Mesenchymal stem cell (in vitro differentiated cells and primary cell): ENCODE measurements around the gene DDIT4.

Source experiments
- DNase-seq: peaks from one replicate; pipeline ENCODE4 v3.0.0-alpha.2; 2013
- H2AFZ ChIP-seq: one replicate; pipeline ENCODE4 v1.6.1; 2013; ENCODE audit warnings: low read depth, mild to moderate bottlenecking, control low read depth, inconsistent platforms, low read length, moderate library complexity
- H2AK5ac ChIP-seq: 2 replicates; pipeline ENCODE4 v1.6.1; 2013; ENCODE audit warnings: low read length, moderate library complexity, mild to moderate bottlenecking, inconsistent platforms; ENCODE audit not compliant: severe bottlenecking
- H2BK120ac ChIP-seq: one replicate; pipeline ENCODE4 v1.6.1; 2013; ENCODE audit warnings: low read depth, mild to moderate bottlenecking, inconsistent platforms, low read length, moderate library complexity
- H2BK12ac ChIP-seq, 2 experiments: one replicate each; pipeline ENCODE4 v1.6.1; 2013; ENCODE audit warnings: inconsistent platforms in 2 of 2, low read length in 2 of 2, mild to moderate bottlenecking in 2 of 2, moderate library complexity in 2 of 2, control low read depth in 1 of 2
- H2BK15ac ChIP-seq: one replicate; pipeline ENCODE4 v1.6.1; 2013; ENCODE audit warnings: mild to moderate bottlenecking, low read depth, inconsistent platforms; ENCODE audit not compliant: poor library complexity, severe bottlenecking
- H2BK5ac ChIP-seq: 2 replicates; pipeline ENCODE4 v1.6.1; 2013; ENCODE audit warnings: low read depth, mild to moderate bottlenecking, low read length, control low read depth, inconsistent platforms; ENCODE audit not compliant: poor library complexity, severe bottlenecking
- H3K14ac ChIP-seq, 2 experiments: one replicate each; pipeline ENCODE4 v1.6.1; 2013; ENCODE audit warnings: inconsistent platforms in 2 of 2, low read length in 2 of 2, control low read depth in 1 of 2, mild to moderate bottlenecking in 1 of 2, moderate library complexity in 1 of 2
- H3K18ac ChIP-seq, 2 experiments: one replicate each; pipeline ENCODE4 v1.6.1; 2013; ENCODE audit warnings: inconsistent platforms in 2 of 2, low read length in 2 of 2, control low read depth in 1 of 2, low read depth in 1 of 2, mild to moderate bottlenecking in 1 of 2
- H3K23ac ChIP-seq, 2 experiments: one replicate each; pipeline ENCODE4 v1.6.1; 2013; ENCODE audit warnings: inconsistent platforms in 2 of 2, low read length in 2 of 2, mild to moderate bottlenecking in 2 of 2, moderate library complexity in 2 of 2, control low read depth in 1 of 2
- H3K27ac ChIP-seq: 2 replicates; pipeline ENCODE4 v1.5.1; 2013; ENCODE audit warnings: mild to moderate bottlenecking, moderate library complexity, low read length, control low read depth, inconsistent platforms; ENCODE audit not compliant: poor library complexity, severe bottlenecking
- H3K27me3 ChIP-seq, 2 experiments: 2 replicates each; pipeline versions ENCODE4 v1.6.1 to v1.7.0; 2013; ENCODE audit warnings: low read length in 2 of 2, mild to moderate bottlenecking in 2 of 2, moderate library complexity in 2 of 2, control low read depth in 1 of 2, inconsistent platforms in 1 of 2; ENCODE audit not compliant: control insufficient read depth in 1 of 2, insufficient read depth in 1 of 2
- H3K36me3 ChIP-seq, 2 experiments: 2 replicates each; pipeline versions ENCODE4 v1.6.1 to v1.7.0; 2013; ENCODE audit warnings: low read length in 2 of 2, control low read depth in 1 of 2, inconsistent platforms in 1 of 2, low read depth in 1 of 2, mild to moderate bottlenecking in 1 of 2; ENCODE audit not compliant: insufficient read depth in 2 of 2, control insufficient read depth in 1 of 2
- H3K4ac ChIP-seq, 2 experiments: one replicate each; pipeline ENCODE4 v1.6.1; 2013; ENCODE audit warnings: inconsistent platforms in 2 of 2, low read length in 2 of 2, mild to moderate bottlenecking in 2 of 2, moderate library complexity in 2 of 2, control low read depth in 1 of 2, low read depth in 1 of 2
- H3K4me1 ChIP-seq: 2 replicates; pipeline ENCODE4 v1.6.1; 2013; ENCODE audit warnings: low read depth, low read length, control low read depth; ENCODE audit not compliant: control insufficient read depth, insufficient read depth
- H3K4me2 ChIP-seq: 2 replicates; pipeline ENCODE4 v1.6.1; 2013; ENCODE audit warnings: low read length, mild to moderate bottlenecking, inconsistent platforms; ENCODE audit not compliant: poor library complexity, severe bottlenecking
- H3K4me3 ChIP-seq, 2 experiments: 2 replicates each; pipeline versions ENCODE4 v1.5.1 to v1.7.0; 2013; ENCODE audit warnings: low read length in 2 of 2, mild to moderate bottlenecking in 2 of 2, control low read depth in 1 of 2, low read depth in 1 of 2; ENCODE audit not compliant: insufficient read depth in 1 of 2
- H3K79me1 ChIP-seq: replicated peaks from 2 replicates; pipeline ENCODE4 v1.6.1; 2013; ENCODE audit warnings: mild to moderate bottlenecking, control low read depth, low read length, inconsistent platforms; ENCODE audit not compliant: poor library complexity, severe bottlenecking
- H3K9ac ChIP-seq: 2 replicates; pipeline ENCODE4 v1.7.0; 2013; ENCODE audit warnings: mild to moderate bottlenecking, low read length, moderate library complexity
- H3K9me3 ChIP-seq: 2 replicates; pipeline ENCODE4 v1.7.0; 2013; ENCODE audit warnings: mild to moderate bottlenecking, low read length; ENCODE audit not compliant: control insufficient read depth
- H4K8ac ChIP-seq: one replicate; pipeline ENCODE4 v1.6.1; 2013; ENCODE audit warnings: inconsistent platforms, mild to moderate bottlenecking, low read length, moderate library complexity
- H4K91ac ChIP-seq: one replicate; pipeline ENCODE4 v1.6.1; 2013; ENCODE audit warnings: mild to moderate bottlenecking, low read length, inconsistent platforms
- WGBS: methylation state at CpG from one replicate; pipeline ENCODE4 v1.1.7; 2013; ENCODE audit warnings: mixed read lengths; 5-methylcytosine and 5-hydroxymethylcytosine counted together

The DDIT4 gene

GRCh38 chr10:72235544-72236279, 38.0 kb upstream of the DDIT4 start:
- 99% methylated on average over 4 of the region's 6 CpGs for WGBS
- Histone ChIP-seq H2BK5ac (no peak overlapping the region), H3K18ac (no peak overlapping the region), H3K4me1 (no peaks in the 10 kb centered on the region), H3K36me3 (peaks cover 30 to 41% of the 10 kb centered on the region in 2 experiments), H4K8ac (no peak overlapping the region), H3K27me3 (no peaks in the 10 kb centered on the region), H4K91ac (no peak overlapping the region), H2AFZ (no peak overlapping the region), H3K4ac (no peak overlapping the region), H3K23ac (no peak overlapping the region), H2BK12ac (no peak overlapping the region), H3K14ac (no peak overlapping the region), H2AK5ac (no peak overlapping the region), H3K79me1 (peaks cover 10% of the 10 kb centered on the region), H3K4me2 (no peak overlapping the region), H3K27ac (no peak overlapping the region), H2BK120ac (no peak overlapping the region), H3K9me3 (no peaks in the 10 kb centered on the region), H3K9ac (no peak overlapping the region), H2BK15ac (no peak overlapping the region), H3K4me3 (no peak overlapping the region)
- no peak for DNase-seq

GRCh38 chr10:72238392-72239175, 35.1 kb upstream of the DDIT4 start:
- Histone ChIP-seq H3K23ac (no peak overlapping the region), H2AFZ (no peak overlapping the region), H3K4me3 (no peak overlapping the region), H2AK5ac (peak overlapping the region; percentile 51), H4K8ac (no peak overlapping the region), H3K14ac (peak overlapping the region in 1 of 2 experiments; percentile 69), H3K27ac (no peak overlapping the region), H2BK120ac (no peak overlapping the region), H3K4ac (peak overlapping the region in 1 of 2 experiments; percentile 52), H3K4me1 (peaks cover 4% of the 10 kb centered on the region), H3K36me3 (peaks cover 17 to 24% of the 10 kb centered on the region in 2 experiments), H3K18ac (peak overlapping the region in 1 of 2 experiments; percentile 6), H4K91ac (no peak overlapping the region), H3K27me3 (no peaks in the 10 kb centered on the region), H3K9me3 (no peaks in the 10 kb centered on the region), H3K9ac (no peak overlapping the region), H3K4me2 (no peak overlapping the region), H2BK15ac (no peak overlapping the region), H2BK5ac (no peak overlapping the region), H3K79me1 (peaks cover 2% of the 10 kb centered on the region), H2BK12ac (peak overlapping the region in 1 of 2 experiments; percentile 82)
- 96% methylated on average over 11 of the region's 13 CpGs for WGBS
- no peak for DNase-seq

- no peak overlapping the region for H4K91ac ChIP-seq
- no peak overlapping the region for H3K9ac ChIP-seq
- H2AFZ ChIP-seq = no peak overlapping the region
- H3K27me3 ChIP-seq = no peaks in the 10 kb centered on the region
- no peak overlapping the region for H3K4ac ChIP-seq
- peaks cover 6% of the 10 kb centered on the region for H3K4me1 ChIP-seq
- no peak overlapping the region for H3K23ac ChIP-seq
- H3K18ac ChIP-seq = no peak overlapping the region
- H2AK5ac ChIP-seq = no peak overlapping the region
- H3K9me3 ChIP-seq = no peaks in the 10 kb centered on the region
- no peak overlapping the region for H4K8ac ChIP-seq
- H2BK12ac ChIP-seq = no peak overlapping the region
- H3K36me3 ChIP-seq = peaks cover 12 to 16% of the 10 kb centered on the region in 2 experiments
- no peak overlapping the region for H2BK120ac ChIP-seq
- H3K79me1 ChIP-seq = peaks cover 2% of the 10 kb centered on the region
- H3K27ac ChIP-seq = no peak overlapping the region
- no peak overlapping the region for H3K4me2 ChIP-seq
- WGBS = no CpG with 5 or more reads among the region's 1 CpG
- peak; percentile 48 for DNase-seq
- no peak overlapping the region for H3K4me3 ChIP-seq
- H3K14ac ChIP-seq = no peak overlapping the region
- H2BK15ac ChIP-seq = no peak overlapping the region
- no peak overlapping the region for H2BK5ac ChIP-seq
Measured at GRCh38 chr10:72239409-72239808, 34.3 kb upstream of the DDIT4 start.

- H2BK15ac ChIP-seq = no peak overlapping the region
Measured at GRCh38 chr10:72240371-72240770, 33.4 kb upstream of the DDIT4 start.

More at GRCh38 chr10:72240371-72240770, 33.4 kb upstream of the DDIT4 start:
- Histone ChIP-seq H3K9me3 (no peaks in the 10 kb centered on the region), H2AK5ac (no peak overlapping the region), H3K36me3 (peaks cover 4 to 10% of the 10 kb centered on the region in 2 experiments), H3K14ac (no peak overlapping the region), H2BK12ac (no peak overlapping the region), H3K4me2 (no peak overlapping the region), H3K23ac (no peak overlapping the region), H2AFZ (no peak overlapping the region), H3K27me3 (no peaks in the 10 kb centered on the region), H3K27ac (no peak overlapping the region), H3K9ac (no peak overlapping the region), H3K4me1 (peaks cover 8% of the 10 kb centered on the region), H3K4me3 (no peak overlapping the region), H2BK120ac (no peak overlapping the region), H3K79me1 (no peaks in the 10 kb centered on the region), H4K8ac (no peak overlapping the region), H2BK5ac (no peak overlapping the region), H4K91ac (no peak overlapping the region), H3K18ac (no peak overlapping the region), H3K4ac (no peak overlapping the region)
- WGBS = 97% methylated on average over 7 of the region's 7 CpGs
- no peak for DNase-seq
